ENCODE data around the gene HYAL3.
A peak's percentile ranks its signal among the peaks of the same experiment; 100 is the strongest.
"Not testable (repeated sequence)": the region's sequence is repeated elsewhere in the genome, so short reads cannot be mapped to it uniquely, and the experiment has no call there.

DNA sequence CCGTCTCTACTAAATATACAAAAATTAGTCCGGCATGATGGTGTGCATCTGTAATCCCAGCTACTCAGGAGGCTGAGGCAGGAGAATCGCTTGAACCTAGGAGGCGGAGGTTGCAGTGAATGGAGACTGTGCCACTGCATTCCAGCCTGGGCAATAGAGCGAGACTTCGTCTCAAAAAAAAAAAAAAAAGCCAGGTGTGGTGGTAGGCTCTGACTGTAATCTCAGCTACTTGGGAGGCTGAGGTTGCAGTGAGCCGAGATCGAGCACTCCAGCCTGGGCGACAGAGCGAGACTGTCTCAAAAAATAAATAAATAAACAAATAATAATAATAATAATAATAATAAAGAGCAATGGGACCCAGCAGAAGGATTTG lies 26.7 kb downstream of the HYAL3 start:
- not testable (repeated sequence) for TF ChIP-seq EGR1 (IDR thresholded peaks at IDR 0.05); CREB1 (IDR thresholded peaks at IDR 0.05; ENCODE audit: low read depth); FOXM1 (IDR thresholded peaks at IDR 0.05; ENCODE audit: borderline replicate concordance, low read depth); TAF1 (IDR thresholded peaks at IDR 0.05; ENCODE audit: low read depth); CEBPB (IDR thresholded peaks at IDR 0.05); RAD21 (IDR thresholded peaks at IDR 0.05; ENCODE audit: low read depth)
- TF ChIP-seq, protein P1, sequence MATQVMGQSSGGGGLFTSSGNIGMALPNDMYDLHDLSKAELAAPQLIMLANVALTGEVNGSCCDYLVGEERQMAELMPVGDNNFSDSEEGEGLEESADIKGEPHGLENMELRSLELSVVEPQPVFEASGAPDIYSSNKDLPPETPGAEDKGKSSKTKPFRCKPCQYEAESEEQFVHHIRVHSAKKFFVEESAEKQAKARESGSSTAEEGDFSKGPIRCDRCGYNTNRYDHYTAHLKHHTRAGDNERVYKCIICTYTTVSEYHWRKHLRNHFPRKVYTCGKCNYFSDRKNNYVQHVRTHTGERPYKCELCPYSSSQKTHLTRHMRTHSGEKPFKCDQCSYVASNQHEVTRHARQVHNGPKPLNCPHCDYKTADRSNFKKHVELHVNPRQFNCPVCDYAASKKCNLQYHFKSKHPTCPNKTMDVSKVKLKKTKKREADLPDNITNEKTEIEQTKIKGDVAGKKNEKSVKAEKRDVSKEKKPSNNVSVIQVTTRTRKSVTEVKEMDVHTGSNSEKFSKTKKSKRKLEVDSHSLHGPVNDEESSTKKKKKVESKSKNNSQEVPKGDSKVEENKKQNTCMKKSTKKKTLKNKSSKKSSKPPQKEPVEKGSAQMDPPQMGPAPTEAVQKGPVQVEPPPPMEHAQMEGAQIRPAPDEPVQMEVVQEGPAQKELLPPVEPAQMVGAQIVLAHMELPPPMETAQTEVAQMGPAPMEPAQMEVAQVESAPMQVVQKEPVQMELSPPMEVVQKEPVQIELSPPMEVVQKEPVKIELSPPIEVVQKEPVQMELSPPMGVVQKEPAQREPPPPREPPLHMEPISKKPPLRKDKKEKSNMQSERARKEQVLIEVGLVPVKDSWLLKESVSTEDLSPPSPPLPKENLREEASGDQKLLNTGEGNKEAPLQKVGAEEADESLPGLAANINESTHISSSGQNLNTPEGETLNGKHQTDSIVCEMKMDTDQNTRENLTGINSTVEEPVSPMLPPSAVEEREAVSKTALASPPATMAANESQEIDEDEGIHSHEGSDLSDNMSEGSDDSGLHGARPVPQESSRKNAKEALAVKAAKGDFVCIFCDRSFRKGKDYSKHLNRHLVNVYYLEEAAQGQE (IDR thresholded peaks at IDR 0.05; ENCODE audit: low read depth): not testable (repeated sequence)
- TF ChIP-seq TEAD4 (IDR thresholded peaks at IDR 0.05): peak; percentile 69

Measured in Ishikawa (cell line).